Calu3 (cell line): ENCODE measurements around the gene CD44. TPM values are rescaled to one million over a fixed set of nuclear protein-coding genes. Genes with fewer than 3 reads are reported as not detected.

Experiments used
- BruUV-seq: library from RNA; stranded (reverse); fragments of 400-500 nt; replicated peaks from 2 replicates; lab custom pipeline; 2021; lab: Mats Ljungman, UMichigan
- CTCF ChIA-PET: fragments of 300-600 bp; sonication (Branson Sonifier 250); formaldehyde crosslinking; loops from one replicate; lab custom pipeline; 2022; ENCODE audit warnings: antibody characterized with exemption; lab: Charles Lee
- DNase-seq: peaks from one replicate; pipeline ENCODE4 v3.0.0; 2022
- H3K27ac Mint-ChIP-seq: one replicate; pipeline ENCODE4 v1.8.0; 2022; ENCODE audit warnings: mixed read lengths; ENCODE audit not compliant: unreplicated experiment
- H3K27me3 Mint-ChIP-seq: one replicate; pipeline ENCODE4 v1.8.0; 2022; ENCODE audit warnings: mixed read lengths; ENCODE audit not compliant: unreplicated experiment
- H3K36me3 Mint-ChIP-seq: one replicate; pipeline ENCODE4 v1.8.0; 2022; ENCODE audit warnings: mild to moderate bottlenecking, moderate library complexity, mixed read lengths; ENCODE audit not compliant: insufficient read depth, unreplicated experiment
- H3K4me1 Mint-ChIP-seq: one replicate; pipeline ENCODE4 v1.8.0; 2022; ENCODE audit warnings: mild to moderate bottlenecking, low read depth, mixed read lengths; ENCODE audit not compliant: unreplicated experiment
- H3K4me3 Mint-ChIP-seq: one replicate; pipeline ENCODE4 v1.8.0; 2022; ENCODE audit warnings: mild to moderate bottlenecking, low read depth, moderate library complexity, mixed read lengths; ENCODE audit not compliant: unreplicated experiment
- H3K9me3 Mint-ChIP-seq: one replicate; pipeline ENCODE4 v1.8.0; 2022; ENCODE audit warnings: low read depth, mixed read lengths; ENCODE audit not compliant: unreplicated experiment
- intact Hi-C: fragments of 100-400 bp; cut with micrococcal nuclease; formaldehyde crosslinking; loops from one replicate; pipeline ENCODE4 v1.10.0; 2022; ENCODE audit not compliant: unreplicated experiment
- total RNA-seq: library from RNA; stranded (reverse); gene quantifications from 2 replicates; pipeline ENCODE4 v1.2.3, GENCODE V29; 2022
- TF ChIP-seq, protein P1 (sequence below): fragments of 200-600 bp; IDR thresholded peaks from one replicate; pipeline ENCODE4 v1.8.0; 2022; ENCODE audit warnings: antibody characterized with exemption; ENCODE audit not compliant: unreplicated experiment

The CD44 gene
- total RNA-seq, 1 experiment from 2014 or later: 1,189 TPM

DNA sequence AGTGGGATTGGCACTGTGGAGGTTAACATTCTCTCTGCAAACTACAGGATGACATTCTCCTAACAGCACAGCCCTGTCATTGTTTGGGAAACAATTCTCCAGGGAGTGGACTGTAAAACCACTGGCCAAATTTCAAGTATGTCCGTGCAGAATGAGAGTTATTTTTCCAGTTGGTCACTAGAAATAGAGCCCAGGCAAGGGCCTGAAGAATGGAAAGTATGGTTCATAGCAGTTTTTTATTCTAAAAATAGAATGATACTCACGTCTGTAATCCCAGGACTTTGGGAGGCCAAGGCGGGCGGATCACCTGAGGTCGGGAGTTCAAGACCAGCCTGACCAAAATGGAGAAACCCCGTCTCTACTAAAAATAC lies 39.0 kb upstream of the CD44 start:
- TF ChIP-seq, protein P1, sequence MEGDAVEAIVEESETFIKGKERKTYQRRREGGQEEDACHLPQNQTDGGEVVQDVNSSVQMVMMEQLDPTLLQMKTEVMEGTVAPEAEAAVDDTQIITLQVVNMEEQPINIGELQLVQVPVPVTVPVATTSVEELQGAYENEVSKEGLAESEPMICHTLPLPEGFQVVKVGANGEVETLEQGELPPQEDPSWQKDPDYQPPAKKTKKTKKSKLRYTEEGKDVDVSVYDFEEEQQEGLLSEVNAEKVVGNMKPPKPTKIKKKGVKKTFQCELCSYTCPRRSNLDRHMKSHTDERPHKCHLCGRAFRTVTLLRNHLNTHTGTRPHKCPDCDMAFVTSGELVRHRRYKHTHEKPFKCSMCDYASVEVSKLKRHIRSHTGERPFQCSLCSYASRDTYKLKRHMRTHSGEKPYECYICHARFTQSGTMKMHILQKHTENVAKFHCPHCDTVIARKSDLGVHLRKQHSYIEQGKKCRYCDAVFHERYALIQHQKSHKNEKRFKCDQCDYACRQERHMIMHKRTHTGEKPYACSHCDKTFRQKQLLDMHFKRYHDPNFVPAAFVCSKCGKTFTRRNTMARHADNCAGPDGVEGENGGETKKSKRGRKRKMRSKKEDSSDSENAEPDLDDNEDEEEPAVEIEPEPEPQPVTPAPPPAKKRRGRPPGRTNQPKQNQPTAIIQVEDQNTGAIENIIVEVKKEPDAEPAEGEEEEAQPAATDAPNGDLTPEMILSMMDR: no peak
- intact Hi-C loops: no loop called here
- CTCF ChIA-PET: no interaction called here
- Mint-ChIP-seq H3K4me1 (no peaks in the 10 kb centered on the region), H3K27ac (no peak overlapping the region), H3K36me3 (no peaks in the 10 kb centered on the region), H3K27me3 (no peaks in the 10 kb centered on the region), H3K9me3 (peaks cover 2% of the 10 kb centered on the region), H3K4me3 (no peak overlapping the region)
- no peak for DNase-seq
- no TSS peak for BruUV-seq

DNA sequence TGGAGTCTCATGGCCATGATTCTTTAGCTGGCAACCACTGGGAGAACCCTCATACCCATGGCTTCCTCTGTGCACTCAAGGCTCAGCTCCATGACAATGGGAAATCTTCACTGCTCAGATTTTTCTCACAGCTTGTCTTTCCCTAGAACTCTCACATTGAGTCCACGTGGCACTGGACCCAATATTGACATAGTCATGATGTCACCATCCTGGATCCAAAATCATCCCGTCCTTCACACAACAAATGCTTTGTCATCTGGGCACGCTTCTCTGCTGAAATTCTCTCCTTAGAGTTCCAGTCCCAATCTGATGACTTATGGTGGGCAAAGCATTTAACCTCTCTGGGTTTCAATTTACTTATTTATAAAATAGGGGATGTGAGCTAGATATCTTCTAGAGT lies 37.7 kb upstream of the CD44 start:
- DNase-seq: no peak

DNA sequence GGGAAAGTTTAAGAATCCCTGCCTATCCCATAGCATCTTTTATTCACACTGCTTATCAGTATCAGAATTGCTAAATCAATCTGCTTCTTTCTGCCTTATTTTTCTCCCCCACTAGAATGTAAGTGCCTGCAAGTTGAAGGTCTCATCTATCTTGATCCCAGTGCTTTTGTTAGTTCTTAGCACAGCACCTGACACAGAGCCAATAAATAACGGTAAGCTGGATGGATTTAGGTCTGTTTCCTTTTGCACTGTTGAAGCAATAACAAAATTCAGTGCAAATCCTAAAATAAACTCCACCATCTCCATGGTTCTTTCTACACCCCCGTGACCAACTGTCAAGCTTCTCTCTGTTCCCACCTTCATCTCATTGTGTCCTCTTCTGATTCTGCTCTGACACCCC lies 36.7 kb upstream of the CD44 start:
- no TSS peak for BruUV-seq
- DNase-seq: no peak
- Mint-ChIP-seq H3K27ac (no peak overlapping the region), H3K9me3 (peaks cover 2% of the 10 kb centered on the region), H3K36me3 (no peaks in the 10 kb centered on the region), H3K4me3 (no peak overlapping the region), H3K4me1 (no peaks in the 10 kb centered on the region), H3K27me3 (no peaks in the 10 kb centered on the region)
- intact Hi-C loops: no loop called here
- CTCF ChIA-PET: no interaction called here
- TF ChIP-seq, protein P1: no peak

More for the DNA sequence above, 37.7 kb upstream of the CD44 start:
- BruUV-seq: no TSS peak
- Mint-ChIP-seq H3K4me3 (no peak overlapping the region), H3K27ac (no peak overlapping the region), H3K4me1 (no peaks in the 10 kb centered on the region), H3K27me3 (no peaks in the 10 kb centered on the region), H3K36me3 (no peaks in the 10 kb centered on the region), H3K9me3 (peaks cover 2% of the 10 kb centered on the region)
- CTCF ChIA-PET: no interaction called here
- TF ChIP-seq, protein P1: no peak
- intact Hi-C loops: no loop called here

DNA sequence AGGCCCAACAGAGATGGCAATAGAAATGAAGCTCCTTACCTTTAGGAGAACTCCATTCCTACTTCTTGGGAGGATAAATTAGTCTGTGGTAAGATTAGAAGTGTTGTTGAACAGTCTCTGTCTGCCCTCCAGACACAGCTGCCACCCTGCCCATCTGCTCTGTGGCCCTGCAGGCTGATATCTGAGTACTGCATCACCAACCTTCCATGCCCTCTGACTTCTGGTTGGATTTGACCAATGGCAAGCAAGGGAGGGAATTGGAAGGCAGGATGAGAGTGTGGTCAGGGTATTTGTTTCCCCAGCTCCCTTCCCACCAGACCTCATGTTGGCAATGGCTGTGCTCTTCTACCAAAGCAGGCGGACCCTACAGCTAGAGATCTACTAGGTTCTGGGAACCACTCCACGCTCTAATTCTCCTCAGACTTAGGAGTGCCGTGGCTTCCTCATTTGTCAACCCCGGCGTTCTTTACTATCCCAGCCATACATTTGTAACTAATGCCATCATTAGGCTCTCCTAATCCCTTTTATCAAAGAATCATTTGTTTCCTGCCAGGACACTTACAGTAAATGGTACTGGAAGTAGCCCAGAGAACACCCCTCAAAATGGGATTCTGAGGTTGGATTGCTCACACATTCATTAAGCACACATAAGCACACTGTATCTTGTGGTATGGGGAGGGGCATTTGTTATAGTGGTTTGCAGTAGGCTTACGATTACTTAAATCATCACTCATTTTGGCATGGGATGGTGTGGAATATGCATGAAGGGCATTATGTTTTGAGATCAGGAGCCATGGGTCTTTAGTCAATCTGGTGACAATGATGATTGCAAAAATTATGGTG lies 35.4 kb upstream of the CD44 start:
- BruUV-seq: no TSS peak
- intact Hi-C loops: no loop called here
- H3K4me1 Mint-ChIP-seq: no peaks in the 10 kb centered on the region
- H3K27ac Mint-ChIP-seq: no peak overlapping the region
- no peaks in the 10 kb centered on the region for H3K27me3 Mint-ChIP-seq
- CTCF ChIA-PET: no interaction called here
- no peak for DNase-seq
- no peak overlapping the region for H3K4me3 Mint-ChIP-seq
- TF ChIP-seq, protein P1: no peak
- no peaks in the 10 kb centered on the region for H3K36me3 Mint-ChIP-seq
- peaks cover 2% of the 10 kb centered on the region for H3K9me3 Mint-ChIP-seq
